Measurements from ENCODE around the gene COX7B.
A peak's percentile ranks its signal among the peaks of the same experiment; 100 is the strongest.
"Not testable (repeated sequence)": the region's sequence is repeated elsewhere in the genome, so short reads cannot be mapped to it uniquely, and the experiment has no call there.

Gene COX7B

GRCh38 chrX:77899081-77899828 is at the start of gene COX7B:
COX7B (plus strand) TSS chrX:77899468; CDS start chrX:77899554, 86 bp downstream.
- Histone ChIP-seq H3K4me1 (ENCODE audit: control insufficient read depth, insufficient read depth, low read length) (no peaks in the 10 kb centered on the region), H3K27me3 (ENCODE audit: control insufficient read depth, insufficient read depth, low read length) (no peaks in the 10 kb centered on the region), H3K9ac (ENCODE audit: low read length) (peak within 1 kb of the TSS; percentile 90), H3K4me3 (ENCODE audit: low read depth, low read length) (peak within 1 kb of the TSS; percentile 92), H3K36me3 (ENCODE audit: control insufficient read depth, insufficient read depth, low read length) (peaks cover 21% of the 10 kb centered on the region), H3K9me3 (ENCODE audit: control insufficient read depth, insufficient read depth, low read depth, low read length) (no peaks in the 10 kb centered on the region; the same call in 1 of the 2 replicates), H3K27ac (ENCODE audit: low read depth, low read length) (peak within 1 kb of the TSS; percentile 58; the same call in 1 of the 2 replicates)

DNA sequence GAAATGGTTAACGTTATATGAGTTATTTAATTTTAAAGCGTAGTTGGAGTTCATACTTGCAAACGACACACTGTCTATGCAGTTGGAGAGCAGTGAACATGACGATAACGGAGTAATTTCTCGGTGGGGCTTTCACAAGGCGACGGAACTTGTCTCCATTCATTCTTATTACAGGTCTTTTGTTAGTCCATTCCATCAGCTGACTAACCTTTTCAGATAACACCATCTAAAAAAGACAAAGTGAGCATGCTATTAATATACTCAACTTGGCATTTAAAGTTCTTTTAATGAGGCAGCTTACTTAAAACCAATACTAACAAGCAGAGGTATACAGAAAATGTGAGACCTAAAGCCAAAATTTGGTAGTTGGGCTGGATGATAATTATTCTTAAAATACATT is 23.9 kb upstream of the COX7B start:
- Histone ChIP-seq H3K4me1 (ENCODE audit: control insufficient read depth, insufficient read depth, low read length) (no peaks in the 10 kb centered on the region), H3K27ac (ENCODE audit: low read depth, low read length) (no peak overlapping the region), H3K36me3 (ENCODE audit: control insufficient read depth, insufficient read depth, low read length) (peaks cover 18% of the 10 kb centered on the region; the same call in 1 of the 2 replicates), H3K4me3 (ENCODE audit: low read depth, low read length) (no peak overlapping the region), H3K9me3 (ENCODE audit: control insufficient read depth, insufficient read depth, low read depth, low read length) (no peaks in the 10 kb centered on the region; the same call in 1 of the 2 replicates), H3K9ac (ENCODE audit: low read length) (no peak overlapping the region), H3K27me3 (ENCODE audit: control insufficient read depth, insufficient read depth, low read length) (no peaks in the 10 kb centered on the region)

- not testable (repeated sequence) for H3K27me3 ChIP-seq (ENCODE audit: control insufficient read depth, insufficient read depth, low read length); H3K4me3 ChIP-seq (ENCODE audit: low read depth, low read length); H3K36me3 ChIP-seq (ENCODE audit: control insufficient read depth, insufficient read depth, low read length); H3K27ac ChIP-seq (ENCODE audit: low read depth, low read length); H3K9me3 ChIP-seq (ENCODE audit: control insufficient read depth, insufficient read depth, low read depth, low read length); H3K9ac ChIP-seq (ENCODE audit: low read length); H3K4me1 ChIP-seq (ENCODE audit: control insufficient read depth, insufficient read depth, low read length)
Measured at GRCh38 chrX:77881418-77881817, 17.9 kb upstream of the COX7B start.

DNA sequence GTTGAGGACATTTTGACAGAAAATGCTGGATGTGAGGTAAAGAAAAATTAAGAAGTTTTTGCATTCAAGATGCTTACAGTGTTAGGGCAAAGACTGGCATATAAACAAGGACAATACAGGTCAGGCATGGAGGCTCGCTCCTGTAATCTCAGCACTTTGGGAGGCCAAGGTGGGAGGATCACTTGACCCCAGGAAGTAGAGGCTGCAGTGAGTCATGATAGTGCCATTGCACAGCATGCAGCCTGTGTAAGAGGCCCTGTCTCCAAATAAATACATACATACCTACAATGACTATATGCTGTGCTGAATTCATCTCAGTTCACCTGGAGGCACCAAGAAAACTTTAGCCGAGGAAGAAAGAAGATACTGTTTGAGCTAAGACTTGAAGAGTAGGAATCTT is 6.4 kb upstream of the COX7B start:
- no peaks in the 10 kb centered on the region for H3K4me1 ChIP-seq (ENCODE audit: control insufficient read depth, insufficient read depth, low read length)
- H3K27ac ChIP-seq (ENCODE audit: low read depth, low read length), result no peak overlapping the region
- no peaks in the 10 kb centered on the region for H3K36me3 ChIP-seq (ENCODE audit: control insufficient read depth, insufficient read depth, low read length)
- no peak overlapping the region for H3K4me3 ChIP-seq (ENCODE audit: low read depth, low read length)
- H3K27me3 ChIP-seq (ENCODE audit: control insufficient read depth, insufficient read depth, low read length), result no peaks in the 10 kb centered on the region
- H3K9ac ChIP-seq (ENCODE audit: low read length), result no peak overlapping the region
- peaks cover 4% of the 10 kb centered on the region; the same call in 1 of the 2 replicates for H3K9me3 ChIP-seq (ENCODE audit: control insufficient read depth, insufficient read depth, low read depth, low read length)

DNA sequence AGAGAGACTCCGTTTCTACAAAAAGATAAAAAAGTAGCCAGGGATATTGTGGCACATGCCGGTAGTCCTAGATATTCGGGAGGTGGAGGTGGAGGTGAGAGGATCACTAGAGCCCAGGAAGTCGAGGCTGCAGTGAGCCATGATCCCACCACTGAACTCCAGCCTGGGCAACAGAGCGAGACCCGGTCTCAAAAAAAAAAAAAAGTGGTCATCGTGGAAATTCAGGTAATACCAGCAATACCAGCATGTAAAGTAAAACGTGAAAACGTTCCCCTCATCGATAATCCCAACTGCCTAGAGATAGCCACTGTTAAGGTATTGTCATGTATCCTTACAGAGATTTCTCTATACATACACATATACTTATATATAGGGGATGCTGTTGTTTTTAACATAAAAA is 5.6 kb upstream of the COX7B start:
- Histone ChIP-seq H3K4me1 (ENCODE audit: control insufficient read depth, insufficient read depth, low read length) (no peaks in the 10 kb centered on the region), H3K4me3 (ENCODE audit: low read depth, low read length) (peak overlapping the region; percentile 84), H3K9me3 (ENCODE audit: control insufficient read depth, insufficient read depth, low read depth, low read length) (peaks cover 4% of the 10 kb centered on the region; the same call in 1 of the 2 replicates), H3K36me3 (ENCODE audit: control insufficient read depth, insufficient read depth, low read length) (no peaks in the 10 kb centered on the region), H3K27ac (ENCODE audit: low read depth, low read length) (no peak overlapping the region), H3K27me3 (ENCODE audit: control insufficient read depth, insufficient read depth, low read length) (no peaks in the 10 kb centered on the region), H3K9ac (ENCODE audit: low read length) (no peak overlapping the region)

- H3K4me3 ChIP-seq (ENCODE audit: low read depth, low read length), result peak within 1 kb of the TSS; percentile 84
- H3K27me3 ChIP-seq (ENCODE audit: control insufficient read depth, insufficient read depth, low read length), result no peaks in the 10 kb centered on the region
- H3K27ac ChIP-seq (ENCODE audit: low read depth, low read length), result peak within 1 kb of the TSS; percentile 82; the same call in 1 of the 2 replicates
- peaks cover 4% of the 10 kb centered on the region; the same call in 1 of the 2 replicates for H3K9me3 ChIP-seq (ENCODE audit: control insufficient read depth, insufficient read depth, low read depth, low read length)
- H3K36me3 ChIP-seq (ENCODE audit: control insufficient read depth, insufficient read depth, low read length), result no peaks in the 10 kb centered on the region
- H3K9ac ChIP-seq (ENCODE audit: low read length), result peak within 1 kb of the TSS; percentile 80
- no peaks in the 10 kb centered on the region for H3K4me1 ChIP-seq (ENCODE audit: control insufficient read depth, insufficient read depth, low read length)
Measured at GRCh38 chrX:77894921-77895886, 4.1 kb upstream of the COX7B start, which contains the start of gene MAGT1. MAGT1 (minus strand) TSS chrX:77895435; CDS start chrX:77895410, 25 bp downstream.

DNA sequence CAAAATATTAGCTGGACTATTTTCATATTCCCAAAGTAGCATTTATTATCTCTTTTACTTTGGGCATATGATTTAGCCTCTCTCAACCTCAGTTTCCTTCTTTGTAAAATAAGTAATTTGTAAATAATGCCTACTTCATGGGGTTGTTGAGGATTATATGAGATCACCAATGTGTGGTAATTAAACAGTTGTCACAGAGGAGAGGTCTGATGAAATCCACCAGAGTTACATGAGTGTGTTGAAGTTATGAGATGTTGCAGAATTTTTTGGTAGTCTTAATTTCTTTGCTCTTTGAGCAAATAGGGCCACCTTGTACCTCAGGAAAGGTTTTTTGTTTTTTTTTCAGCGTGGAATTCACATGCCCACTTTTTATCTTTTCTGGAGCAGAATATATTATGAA is 1.4 kb downstream of the COX7B start:
- no peak overlapping the region for H3K27ac ChIP-seq (ENCODE audit: low read depth, low read length)

DNA sequence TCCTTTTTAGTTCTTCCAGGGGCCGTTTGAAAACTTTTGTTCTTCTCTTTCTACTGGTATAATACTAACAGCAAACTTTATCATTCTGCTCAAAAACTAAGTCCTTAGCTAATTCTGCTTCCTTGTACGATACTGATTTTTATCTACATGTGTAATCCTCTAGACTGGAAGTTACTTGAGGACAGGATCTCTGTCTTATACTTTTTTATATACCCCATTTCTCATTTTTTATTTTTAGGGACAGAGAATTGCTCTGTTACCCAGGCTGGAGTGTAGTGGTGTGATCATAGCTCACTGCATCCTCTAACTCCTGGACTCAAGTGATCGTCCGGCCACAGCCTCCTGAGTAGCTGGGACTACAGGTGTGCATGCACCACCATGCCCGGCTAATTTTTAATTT is 2.2 kb downstream of the COX7B start:
- H3K4me3 ChIP-seq (ENCODE audit: low read depth, low read length), result 0 out of 2 replicates have a peak overlapping the region, but pooled peaks have one; percentile 92
- H3K36me3 ChIP-seq (ENCODE audit: control insufficient read depth, insufficient read depth, low read length), result peaks cover 26% of the 10 kb centered on the region
- no peaks in the 10 kb centered on the region for H3K27me3 ChIP-seq (ENCODE audit: control insufficient read depth, insufficient read depth, low read length)

More for the DNA sequence above, 1.4 kb downstream of the COX7B start:
- H3K36me3 ChIP-seq (ENCODE audit: control insufficient read depth, insufficient read depth, low read length), result peaks cover 26% of the 10 kb centered on the region
- no peaks in the 10 kb centered on the region; the same call in 1 of the 2 replicates for H3K9me3 ChIP-seq (ENCODE audit: control insufficient read depth, insufficient read depth, low read depth, low read length)
- no peaks in the 10 kb centered on the region for H3K27me3 ChIP-seq (ENCODE audit: control insufficient read depth, insufficient read depth, low read length)
- H3K4me1 ChIP-seq (ENCODE audit: control insufficient read depth, insufficient read depth, low read length), result no peaks in the 10 kb centered on the region
- H3K9ac ChIP-seq (ENCODE audit: low read length), result peak overlapping the region; percentile 90
- peak overlapping the region; percentile 92 for H3K4me3 ChIP-seq (ENCODE audit: low read depth, low read length)

DNA sequence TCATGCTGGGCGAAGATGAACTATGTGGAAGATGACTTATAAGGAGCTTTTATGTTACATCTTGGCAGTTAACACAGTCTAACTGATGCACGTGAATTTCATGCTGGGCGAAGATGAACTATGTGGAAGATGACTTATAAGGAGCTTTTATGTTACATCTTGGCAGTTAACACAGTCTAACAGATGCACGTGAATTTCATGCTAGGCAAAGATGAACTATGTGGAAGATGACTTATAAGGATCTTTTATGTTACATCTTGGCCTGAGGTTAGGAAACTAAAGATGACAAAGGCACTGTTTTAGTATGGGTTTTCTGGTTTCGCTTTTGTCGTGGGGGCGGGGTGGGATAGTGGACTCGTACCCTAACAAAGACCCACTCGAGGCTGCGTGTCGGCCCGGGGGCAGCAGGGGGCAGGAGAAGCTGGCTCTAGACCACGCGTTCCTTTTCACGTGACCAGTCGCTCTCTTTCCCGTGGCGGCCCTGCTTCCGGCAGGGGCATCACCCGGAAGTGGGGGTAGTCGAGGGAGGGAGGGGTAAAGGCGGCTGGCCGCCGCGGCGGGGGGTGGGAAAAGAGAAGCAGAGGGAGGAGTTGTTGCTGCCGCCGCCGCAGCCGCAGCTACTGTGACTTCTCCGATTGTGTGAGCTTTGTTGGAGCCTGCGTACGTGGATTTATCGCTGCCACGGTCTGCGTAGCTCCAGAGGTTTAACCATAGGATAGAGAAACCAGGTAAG is 11.0 kb downstream of the COX7B start, which contains the start of gene ATP7A:
Gene ATP7A (plus strand): TSS at position 586 of the 733 bp plus-strand sequence. CDS start 60,949 bp downstream, outside the sequence.
- H3K36me3 ChIP-seq (ENCODE audit: control insufficient read depth, insufficient read depth, low read length), result no peaks in the 10 kb centered on the region
- no peaks in the 10 kb centered on the region for H3K4me1 ChIP-seq (ENCODE audit: control insufficient read depth, insufficient read depth, low read length)
- H3K9me3 ChIP-seq (ENCODE audit: control insufficient read depth, insufficient read depth, low read depth, low read length), result no peaks in the 10 kb centered on the region; the same call in 1 of the 2 replicates
- H3K27me3 ChIP-seq (ENCODE audit: control insufficient read depth, insufficient read depth, low read length), result no peaks in the 10 kb centered on the region
- H3K27ac ChIP-seq (ENCODE audit: low read depth, low read length), result no peak within 1 kb of the TSS
- H3K4me3 ChIP-seq (ENCODE audit: low read depth, low read length), result peak within 1 kb of the TSS; percentile 74
- H3K9ac ChIP-seq (ENCODE audit: low read length), result peak within 1 kb of the TSS; percentile 66

More for the DNA sequence above, 2.2 kb downstream of the COX7B start:
- Histone ChIP-seq H3K9ac (ENCODE audit: low read length) (no peak overlapping the region), H3K27ac (ENCODE audit: low read depth, low read length) (no peak overlapping the region), H3K4me1 (ENCODE audit: control insufficient read depth, insufficient read depth, low read length) (no peaks in the 10 kb centered on the region), H3K9me3 (ENCODE audit: control insufficient read depth, insufficient read depth, low read depth, low read length) (no peaks in the 10 kb centered on the region; the same call in 1 of the 2 replicates)

DNA sequence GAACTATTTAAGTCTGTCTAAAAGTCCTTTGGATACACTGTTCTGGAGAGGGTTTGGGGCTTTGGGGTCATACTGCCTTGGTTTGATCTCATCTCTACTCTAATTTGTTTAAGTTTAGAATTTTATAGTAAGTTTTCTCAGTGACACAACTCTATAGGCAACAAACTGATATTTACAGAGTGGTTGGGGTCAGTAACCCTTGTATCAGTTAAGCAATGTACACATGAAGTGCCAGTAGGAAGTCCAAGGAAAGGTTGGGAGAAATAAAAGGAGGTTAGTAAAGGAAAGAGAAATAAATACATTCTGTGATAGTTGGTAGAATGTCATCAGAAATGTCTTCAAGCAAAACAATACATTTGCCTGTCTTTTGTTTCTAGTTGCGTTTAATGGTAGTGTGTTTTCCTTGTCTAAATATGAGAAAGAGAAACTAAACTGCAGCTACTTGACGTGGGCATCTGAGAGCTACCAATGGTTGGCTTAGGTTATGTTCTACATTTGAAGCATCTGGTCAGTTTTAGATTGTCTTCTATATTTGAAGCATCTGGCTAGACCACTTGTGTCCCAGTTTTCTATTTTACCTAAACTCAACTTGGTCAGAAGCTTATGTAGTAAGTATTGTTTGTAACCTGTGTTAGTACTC is 18.1 kb downstream of the COX7B start:
- Histone ChIP-seq H3K27ac (ENCODE audit: low read depth, low read length) (no peak overlapping the region), H3K27me3 (ENCODE audit: control insufficient read depth, insufficient read depth, low read length) (no peaks in the 10 kb centered on the region), H3K9me3 (ENCODE audit: control insufficient read depth, insufficient read depth, low read depth, low read length) (peaks cover 11% of the 10 kb centered on the region; the same call in 1 of the 2 replicates), H3K36me3 (ENCODE audit: control insufficient read depth, insufficient read depth, low read length) (no peaks in the 10 kb centered on the region), H3K4me3 (ENCODE audit: low read depth, low read length) (no peak overlapping the region), H3K4me1 (ENCODE audit: control insufficient read depth, insufficient read depth, low read length) (no peaks in the 10 kb centered on the region), H3K9ac (ENCODE audit: low read length) (no peak overlapping the region)
